ENCODE results near the gene AZIN2.

GRCh38 chr1:33081554-33082305, 777 bp downstream of the AZIN2 start:
- no peak for TF ChIP-seq CTCF (IDR thresholded peaks at IDR 0.05; ENCODE audit: low read length)
- TF ChIP-seq EZH2 (IDR thresholded peaks at IDR 0.05; ENCODE audit: borderline replicate concordance, low read length), result no peak
